ENCODE results near the gene PRKX.
"Not testable (repeated sequence)": the region's sequence is repeated elsewhere in the genome, so short reads cannot be mapped to it uniquely, and the experiment has no call there.

PRKX gene

GRCh38 chrX:3711331-3711917 lies 2.0 kb downstream of the PRKX start:
- DNase-seq (ENCODE audit: low spot score), result peak; percentile 41

GRCh38 chrX:3707673-3708274 lies 5.7 kb downstream of the PRKX start:
- peak; percentile 63 for DNase-seq (ENCODE audit: low spot score)

GRCh38 chrX:3706481-3706880 lies 7.0 kb downstream of the PRKX start:
- no peak for DNase-seq (ENCODE audit: low spot score)

- not testable (repeated sequence) for DNase-seq (ENCODE audit: low spot score)
Measured at GRCh38 chrX:3703251-3703650, 10.2 kb downstream of the PRKX start.

- DNase-seq (ENCODE audit: low spot score), result not testable (repeated sequence)
Measured at GRCh38 chrX:3702095-3702494, 11.4 kb downstream of the PRKX start.

GRCh38 chrX:3701445-3701928 lies 12.0 kb downstream of the PRKX start:
- not testable (repeated sequence) for DNase-seq (ENCODE audit: low spot score)

GRCh38 chrX:3699821-3700381 lies 13.5 kb downstream of the PRKX start:
- DNase-seq (ENCODE audit: low spot score), result peak; percentile 27

- DNase-seq (ENCODE audit: low spot score), result no peak
Measured at GRCh38 chrX:3697701-3698279, 15.7 kb downstream of the PRKX start.

- no peak for DNase-seq (ENCODE audit: low spot score)
Measured at GRCh38 chrX:3697220-3697684, 16.2 kb downstream of the PRKX start.

GRCh38 chrX:3695536-3695935 lies 17.9 kb downstream of the PRKX start:
- DNase-seq (ENCODE audit: low spot score), result no peak

GRCh38 chrX:3690140-3690539 lies 23.3 kb downstream of the PRKX start:
- no peak for DNase-seq (ENCODE audit: low spot score)

GRCh38 chrX:3683236-3683635 lies 30.2 kb downstream of the PRKX start:
- DNase-seq (ENCODE audit: low spot score), result not testable (repeated sequence)

- no peak for DNase-seq (ENCODE audit: low spot score)
Measured at GRCh38 chrX:3680459-3680858, 33.0 kb downstream of the PRKX start.

GRCh38 chrX:3679669-3680068 lies 33.8 kb downstream of the PRKX start:
- no peak for DNase-seq (ENCODE audit: low spot score)

GRCh38 chrX:3678328-3678727 lies 35.1 kb downstream of the PRKX start:
- DNase-seq (ENCODE audit: low spot score), result no peak

GRCh38 chrX:3674881-3675280 lies 38.6 kb downstream of the PRKX start:
- DNase-seq (ENCODE audit: low spot score), result no peak

- no peak for DNase-seq (ENCODE audit: low spot score)
Measured at GRCh38 chrX:3669841-3670475, 43.5 kb downstream of the PRKX start.

GRCh38 chrX:3666975-3667374 lies 46.5 kb downstream of the PRKX start:
- no peak for DNase-seq (ENCODE audit: low spot score)

- DNase-seq (ENCODE audit: low spot score), result no peak
Measured at GRCh38 chrX:3664921-3665320, 48.5 kb downstream of the PRKX start.

- DNase-seq (ENCODE audit: low spot score), result not testable (repeated sequence)
Measured at GRCh38 chrX:3663576-3664250, 49.7 kb downstream of the PRKX start.

GRCh38 chrX:3659761-3660160 lies 53.7 kb downstream of the PRKX start:
- DNase-seq (ENCODE audit: low spot score), result no peak

GRCh38 chrX:3655181-3655580 lies 58.3 kb downstream of the PRKX start:
- DNase-seq (ENCODE audit: low spot score), result no peak
